Measurements from ENCODE around the gene IGSF6. TPM values are rescaled to one million over a fixed set of nuclear protein-coding genes. Genes with fewer than 3 reads are reported as not detected.

Gene IGSF6
- total RNA-seq, 2 donors from 2014 or later = not detected

- DNase-seq = no peak
- no peak overlapping the region for H3K4me3 Mint-ChIP-seq
- no peaks in the 10 kb centered on the region for H3K27me3 ChIP-seq (ENCODE audit: control insufficient read depth, insufficient read depth, low read length, poor library complexity, severe bottlenecking)
- H3K27ac Mint-ChIP-seq = no peak overlapping the region
- H3K9ac ChIP-seq (ENCODE audit: extremely low read depth, low read length, poor library complexity, severe bottlenecking) = no peak overlapping the region
- H3K4me1 ChIP-seq (ENCODE audit: control insufficient read depth, insufficient read depth, low read length) = peaks cover 3% of the 10 kb centered on the region
- peaks cover 3% of the 10 kb centered on the region for H3K36me3 ChIP-seq (ENCODE audit: control insufficient read depth, insufficient read depth, low read length)
- H3K4me3 ChIP-seq (ENCODE audit: low read length) = no peak overlapping the region
- no peaks in the 10 kb centered on the region for H3K9me3 Mint-ChIP-seq
- H3K9me3 ChIP-seq (ENCODE audit: control insufficient read depth, low read length) = no peaks in the 10 kb centered on the region
- no peaks in the 10 kb centered on the region for H3K27me3 Mint-ChIP-seq (ENCODE audit: insufficient read depth)
- H3K27ac ChIP-seq (ENCODE audit: low read depth, low read length) = no peak overlapping the region
- 94% methylated on average over 7 of the region's 7 CpGs; no CpG with 5 or more reads in 1 of the 2 experiments for WGBS, 2 experiments (ENCODE audit: insufficient coverage in 1 of 2, insufficient read length in 1 of 2)
- peaks cover 4% of the 10 kb centered on the region for H3K36me3 Mint-ChIP-seq (ENCODE audit: low read depth)
- no peak for TF ChIP-seq CTCF (conservative IDR thresholded peaks at IDR 0.05)
- H3K4me1 Mint-ChIP-seq = peaks cover 20% of the 10 kb centered on the region
Measured at GRCh38 chr16:21642861-21643260, 9.5 kb downstream of the IGSF6 start.

GRCh38 chr16:21641916-21642315 lies 10.5 kb downstream of the IGSF6 start:
- H3K36me3 Mint-ChIP-seq (ENCODE audit: low read depth) = peaks cover 11% of the 10 kb centered on the region
- DNase-seq = no peak
- WGBS, 2 experiments (ENCODE audit: insufficient coverage in 1 of 2, insufficient read length in 1 of 2) = 95% methylated on average over 4 to 6 of the region's 6 CpGs

GRCh38 chr16:21639493-21639892 lies 12.9 kb downstream of the IGSF6 start:
- Histone ChIP-seq H3K4me1 (ENCODE audit: control insufficient read depth, insufficient read depth, low read length) (no peaks in the 10 kb centered on the region), H3K27ac (ENCODE audit: low read depth, low read length) (no peak overlapping the region), H3K36me3 (ENCODE audit: control insufficient read depth, insufficient read depth, low read length) (no peaks in the 10 kb centered on the region), H3K27me3 (ENCODE audit: control insufficient read depth, insufficient read depth, low read length, poor library complexity, severe bottlenecking) (no peaks in the 10 kb centered on the region), H3K9me3 (ENCODE audit: control insufficient read depth, low read length) (no peaks in the 10 kb centered on the region), H3K9ac (ENCODE audit: extremely low read depth, low read length, poor library complexity, severe bottlenecking) (no peak overlapping the region), H3K4me3 (ENCODE audit: low read length) (no peak overlapping the region)
- WGBS, 2 experiments (ENCODE audit: insufficient coverage in 1 of 2, insufficient read length in 1 of 2) = 85 to 100% methylated on average over 2 of the region's 2 CpGs
- H3K9me3 Mint-ChIP-seq = no peaks in the 10 kb centered on the region
- no peak overlapping the region for H3K4me3 Mint-ChIP-seq
- H3K27me3 Mint-ChIP-seq (ENCODE audit: insufficient read depth) = no peaks in the 10 kb centered on the region
- no peak for DNase-seq
- H3K4me1 Mint-ChIP-seq = peaks cover 24% of the 10 kb centered on the region
- no peak for TF ChIP-seq CTCF (conservative IDR thresholded peaks at IDR 0.05)
- H3K36me3 Mint-ChIP-seq (ENCODE audit: low read depth) = peaks cover 31% of the 10 kb centered on the region
- H3K27ac Mint-ChIP-seq = no peak overlapping the region

More at GRCh38 chr16:21641916-21642315, 10.5 kb downstream of the IGSF6 start:
- Mint-ChIP-seq H3K4me1 (peaks cover 17% of the 10 kb centered on the region), H3K27ac (no peak overlapping the region), H3K27me3 (ENCODE audit: insufficient read depth) (no peaks in the 10 kb centered on the region), H3K9me3 (no peaks in the 10 kb centered on the region), H3K4me3 (no peak overlapping the region)
- TF ChIP-seq CTCF (conservative IDR thresholded peaks at IDR 0.05) = no peak
- H3K36me3 ChIP-seq (ENCODE audit: control insufficient read depth, insufficient read depth, low read length) = peaks cover 3% of the 10 kb centered on the region
- no peaks in the 10 kb centered on the region for H3K27me3 ChIP-seq (ENCODE audit: control insufficient read depth, insufficient read depth, low read length, poor library complexity, severe bottlenecking)
- H3K9ac ChIP-seq (ENCODE audit: extremely low read depth, low read length, poor library complexity, severe bottlenecking) = no peak overlapping the region
- H3K27ac ChIP-seq (ENCODE audit: low read depth, low read length) = no peak overlapping the region
- H3K9me3 ChIP-seq (ENCODE audit: control insufficient read depth, low read length) = no peaks in the 10 kb centered on the region
- H3K4me1 ChIP-seq (ENCODE audit: control insufficient read depth, insufficient read depth, low read length) = peaks cover 3% of the 10 kb centered on the region
- no peak overlapping the region for H3K4me3 ChIP-seq (ENCODE audit: low read length)

Data from endodermal cell (in vitro differentiated cells).